B cell (primary cell): ENCODE results near the gene TTC39B. TPM values are rescaled to one million over a fixed set of nuclear protein-coding genes. Genes with fewer than 3 reads are reported as not detected.

Experiments
- ATAC-seq: fragments of 200-7000 bp; cut with Tn5 transposase; one replicate; pipeline ENCODE4 v1.10.0; 2021; ENCODE audit warnings: low read depth, mild to moderate bottlenecking, moderate number of reproducible peaks, moderate library complexity
- CTCF ChIA-PET: fragments of 350-600 bp; sonication (Branson Sonifier 250); formaldehyde crosslinking; loops from one replicate; lab custom pipeline; 2021; ENCODE audit warnings: antibody characterized with exemption, inconsistent platforms; lab: Charles Lee
- POLR2A ChIA-PET: fragments of 350-600 bp; sonication (Branson Sonifier 250); formaldehyde crosslinking; loops from one replicate; lab custom pipeline; 2021; ENCODE audit warnings: antibody characterized with exemption; lab: Charles Lee
- DNase-seq: peaks from one replicate; pipeline ENCODE4 v3.0.0; 2013
- H2AFZ ChIP-seq: 2 replicates; pipeline ENCODE4 v1.6.1; 2012; ENCODE audit warnings: mild to moderate bottlenecking, low read depth, low read length; ENCODE audit not compliant: insufficient read depth, poor library complexity, severe bottlenecking
- H3K27ac ChIP-seq, 2 donors: 1 replicate in 1 of 2; 2 replicates in 1 of 2; pipeline ENCODE4 v1.5.1; 2012 to 2013; ENCODE audit warnings: low read length in 2 of 2, mild to moderate bottlenecking in 2 of 2, moderate library complexity in 1 of 2
- H3K27me3 ChIP-seq, 4 experiments: fragments of 200-600 bp in 1 of 4; sonication (generic) in 1 of 4; replicated peaks in 1 of 4; 1 replicate in 2 of 4; 2 replicates in 2 of 4; pipeline versions ENCODE4 v1.6.1 to v1.7.0; 2013 to 2016; ENCODE audit warnings: low read length in 3 of 4, mild to moderate bottlenecking in 2 of 4, mixed read lengths in 1 of 4, moderate library complexity in 1 of 4; ENCODE audit not compliant: insufficient read depth in 4 of 4, control insufficient read depth in 3 of 4; ENCODE audit errors: control extremely low read depth in 1 of 4
- H3K36me3 ChIP-seq, 2 experiments: replicated peaks in 1 of 2; 1 replicate in 1 of 2; 2 replicates in 1 of 2; pipeline versions ENCODE4 v1.6.1 to v1.7.1; 2013; ENCODE audit warnings: low read length in 1 of 2; ENCODE audit not compliant: insufficient read depth in 2 of 2, control insufficient read depth in 1 of 2; ENCODE audit errors: control extremely low read depth in 1 of 2, extremely low read depth in 1 of 2
- H3K4me1 ChIP-seq, 2 donors: fragments of 200-600 bp in 1 of 2; sonication (generic) in 1 of 2; 1 replicate in 1 of 2; 2 replicates in 1 of 2; pipeline versions ENCODE4 v1.5.1 to v1.6.1; 2013 to 2017; ENCODE audit warnings: low read length in 2 of 2; ENCODE audit not compliant: control insufficient read depth in 2 of 2, insufficient read depth in 2 of 2
- H3K4me2 ChIP-seq: replicated peaks from 2 replicates; pipeline ENCODE3; 2012; ENCODE audit warnings: mild to moderate bottlenecking, low read depth, low read length; ENCODE audit not compliant: poor library complexity, severe bottlenecking
- H3K4me3 ChIP-seq, 5 experiments: fragments of 200-600 bp in 1 of 5; sonication (generic) in 1 of 5; 1 replicate in 3 of 5; 2 replicates in 2 of 5; pipeline versions ENCODE4 v1.5.1 to v1.7.0; 2011 to 2016; ENCODE audit warnings: low read length in 4 of 5, mild to moderate bottlenecking in 4 of 5, low read depth in 2 of 5, control low read depth in 1 of 5, moderate library complexity in 1 of 5; ENCODE audit not compliant: insufficient read depth in 1 of 5; ENCODE audit errors: control extremely low read depth in 1 of 5, extremely low read depth in 1 of 5
- H3K79me2 ChIP-seq: fragments of 200-600 bp; sonication (generic); one replicate; pipeline ENCODE4 v1.6.0; 2016; ENCODE audit warnings: low read length; ENCODE audit not compliant: control insufficient read depth, insufficient read depth
- H3K9ac ChIP-seq: fragments of 200-600 bp; sonication (generic); 2 replicates; pipeline ENCODE4 v1.6.1; 2017; ENCODE audit warnings: mild to moderate bottlenecking, low read length, moderate library complexity
- H3K9me3 ChIP-seq, 3 donors: one replicate each; pipeline versions ENCODE4 v1.6.1 to v1.7.1; 2013; ENCODE audit warnings: low read length in 2 of 3; ENCODE audit not compliant: control insufficient read depth in 2 of 3, insufficient read depth in 1 of 3; ENCODE audit errors: control extremely low read depth in 1 of 3
- H4K20me1 ChIP-seq: 2 replicates; pipeline ENCODE4 v1.6.0; 2012; ENCODE audit warnings: mild to moderate bottlenecking, low read length; ENCODE audit not compliant: insufficient read depth, control insufficient read depth, poor library complexity, severe bottlenecking
- H3K27ac Mint-ChIP-seq: one replicate; pipeline ENCODE4 v1.8.0; 2021; ENCODE audit warnings: mixed read lengths
- H3K27me3 Mint-ChIP-seq: one replicate; pipeline ENCODE4 v1.8.0; 2021; ENCODE audit warnings: mixed read lengths
- H3K4me1 Mint-ChIP-seq: one replicate; pipeline ENCODE4 v1.8.0; 2021; ENCODE audit warnings: mixed read lengths
- H3K4me3 Mint-ChIP-seq: one replicate; pipeline ENCODE4 v1.8.0; 2021; ENCODE audit warnings: mixed read lengths
- H3K9me3 Mint-ChIP-seq: one replicate; pipeline ENCODE4 v1.8.0; 2022; ENCODE audit warnings: mixed read lengths; ENCODE audit not compliant: insufficient read depth
- EZH2 ChIP-seq: IDR thresholded peaks from 2 replicates; pipeline ENCODE4 v1.6.1; 2012; ENCODE audit warnings: borderline replicate concordance, low read depth, mild to moderate bottlenecking, moderate library complexity, low read length; ENCODE audit not compliant: insufficient read depth, poor library complexity, severe bottlenecking
- WGBS: methylation state at CpG from one replicate; pipeline ENCODE4 v1.1.5; 2013; ENCODE audit warnings: missing lambda C conversion rate; ENCODE audit not compliant: insufficient coverage; 5-methylcytosine and 5-hydroxymethylcytosine counted together
- intact Hi-C: fragments of 100-400 bp; cut with micrococcal nuclease; formaldehyde crosslinking; loops from one replicate; pipeline ENCODE4 v1.10.0; 2022
- polyA plus RNA-seq: library from polyadenylated mRNA; depleted of rRNA; stranded (reverse); fragments of >200 nt; gene quantifications from 2 replicates; pipeline ENCODE4 v1.2.3, GENCODE V29; 2012
- total RNA-seq, 2 donors: library from RNA; stranded (reverse); fragments of 120-200 nt in 1 of 2; gene quantifications; 1 replicate in 1 of 2; 2 replicates in 1 of 2; pipeline versions ENCODE4 v1.2.3 to v1.2.4, GENCODE V29; 2013 to 2022
- TF ChIP-seq, protein P1 (sequence below): fragments of 200-600 bp; IDR thresholded peaks from one replicate; pipeline ENCODE4 v1.8.0; 2022; ENCODE audit warnings: antibody characterized with exemption, mild to moderate bottlenecking

Gene TTC39B
- total and polyA plus RNA-seq, 2 donors (not counting 1 experiment from before 2014, with no cell fraction given), result 2.0 to 3.6 TPM

DNA sequence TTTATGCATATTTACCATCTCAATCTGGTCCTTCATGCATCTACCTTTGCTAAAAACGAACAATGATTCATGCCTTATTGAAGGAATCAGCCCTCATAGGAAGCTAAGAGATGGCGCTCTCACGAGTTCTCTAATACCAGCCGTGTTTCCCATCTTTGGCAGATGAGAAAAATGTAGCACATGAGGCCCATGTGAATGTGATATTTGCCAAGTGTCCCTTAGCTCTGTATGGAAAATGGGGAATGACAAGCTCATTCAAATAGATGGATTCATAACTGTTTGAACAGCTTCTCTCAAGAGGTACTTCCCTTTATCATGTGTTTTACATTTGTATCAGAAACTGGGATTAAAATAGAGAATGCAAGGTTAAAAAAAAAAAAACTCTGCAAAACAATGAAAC is 66.1 kb downstream of the TTC39B start:
- Mint-ChIP-seq H3K4me1 (peaks cover 12% of the 10 kb centered on the region), H3K4me3 (peak overlapping the region; percentile 19), H3K9me3 (peaks cover 11% of the 10 kb centered on the region), H3K27ac (no peak overlapping the region), H3K27me3 (no peaks in the 10 kb centered on the region)
- Histone ChIP-seq H3K9me3 (peaks cover 3 to 10% (median 8%) of the 10 kb centered on the region in 3 donors), H3K4me2 (peak overlapping the region; percentile 5), H2AFZ (no peak overlapping the region), H4K20me1 (no peaks in the 10 kb centered on the region), H3K4me3 (no peak overlapping the region), H3K36me3 (no peaks in the 10 kb centered on the region), H3K79me2 (peaks cover 32% of the 10 kb centered on the region), H3K27me3 (no peaks in the 10 kb centered on the region), H3K9ac (no peak overlapping the region), H3K27ac (no peak overlapping the region), H3K4me1 (peaks cover 0 to 12% of the 10 kb centered on the region in 2 donors)
- 93% methylated on average over 4 of the region's 4 CpGs for WGBS
- ATAC-seq (no peak), DNase-seq (no peak)
- TF ChIP-seq, protein P1, sequence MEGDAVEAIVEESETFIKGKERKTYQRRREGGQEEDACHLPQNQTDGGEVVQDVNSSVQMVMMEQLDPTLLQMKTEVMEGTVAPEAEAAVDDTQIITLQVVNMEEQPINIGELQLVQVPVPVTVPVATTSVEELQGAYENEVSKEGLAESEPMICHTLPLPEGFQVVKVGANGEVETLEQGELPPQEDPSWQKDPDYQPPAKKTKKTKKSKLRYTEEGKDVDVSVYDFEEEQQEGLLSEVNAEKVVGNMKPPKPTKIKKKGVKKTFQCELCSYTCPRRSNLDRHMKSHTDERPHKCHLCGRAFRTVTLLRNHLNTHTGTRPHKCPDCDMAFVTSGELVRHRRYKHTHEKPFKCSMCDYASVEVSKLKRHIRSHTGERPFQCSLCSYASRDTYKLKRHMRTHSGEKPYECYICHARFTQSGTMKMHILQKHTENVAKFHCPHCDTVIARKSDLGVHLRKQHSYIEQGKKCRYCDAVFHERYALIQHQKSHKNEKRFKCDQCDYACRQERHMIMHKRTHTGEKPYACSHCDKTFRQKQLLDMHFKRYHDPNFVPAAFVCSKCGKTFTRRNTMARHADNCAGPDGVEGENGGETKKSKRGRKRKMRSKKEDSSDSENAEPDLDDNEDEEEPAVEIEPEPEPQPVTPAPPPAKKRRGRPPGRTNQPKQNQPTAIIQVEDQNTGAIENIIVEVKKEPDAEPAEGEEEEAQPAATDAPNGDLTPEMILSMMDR, result no peak
- TF ChIP-seq EZH2, result no peak
- intact Hi-C loops, result no loop called here
- ChIA-PET CTCF (interaction anchor here (0.7 kb wide), 1 partner anchor 216 kb away, joined by 4 read pairs; no protein-coding TSS in a partner anchor), POLR2A (no interaction called here)

DNA sequence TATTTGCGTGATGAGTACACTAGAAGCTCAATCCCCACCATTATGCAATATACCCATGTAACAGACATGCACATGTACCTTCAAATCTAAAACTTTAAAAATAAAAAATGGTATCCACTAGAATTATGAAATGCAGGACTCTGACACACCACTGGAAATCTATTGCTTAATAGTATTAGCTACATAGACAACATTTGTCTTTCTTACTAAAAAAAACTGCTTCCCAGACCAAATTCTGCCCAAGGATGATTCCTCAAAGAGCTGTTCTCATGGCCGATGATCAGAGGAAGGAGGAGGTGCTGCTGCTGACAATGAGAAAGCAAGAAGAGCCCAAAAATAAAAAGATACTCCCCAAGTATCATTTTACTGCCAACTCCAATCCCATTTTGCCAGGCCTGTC is 67.2 kb downstream of the TTC39B start:
- Histone ChIP-seq H3K27ac (no peak overlapping the region), H4K20me1 (no peaks in the 10 kb centered on the region), H3K4me1 (peaks cover 0 to 12% of the 10 kb centered on the region in 2 donors), H2AFZ (no peak overlapping the region), H3K79me2 (peaks cover 43% of the 10 kb centered on the region), H3K27me3 (no peaks in the 10 kb centered on the region), H3K36me3 (no peaks in the 10 kb centered on the region), H3K9ac (no peak overlapping the region), H3K9me3 (peaks cover 4 to 18% (median 10%) of the 10 kb centered on the region in 3 donors), H3K4me3 (no peak overlapping the region), H3K4me2 (no peak overlapping the region)
- Mint-ChIP-seq H3K27ac (no peak overlapping the region), H3K4me3 (no peak overlapping the region), H3K27me3 (no peaks in the 10 kb centered on the region), H3K4me1 (peaks cover 14% of the 10 kb centered on the region), H3K9me3 (peaks cover 14% of the 10 kb centered on the region)
- DNase-seq, result no peak
- ChIA-PET CTCF (no interaction called here), POLR2A (no interaction called here)
- TF ChIP-seq EZH2, result no peak
- intact Hi-C loops, result no loop called here
- 80% methylated on average over 1 of the region's 2 CpGs for WGBS
- no peak for ATAC-seq
